Small intestine (tissue), 7 donors: ENCODE measurements around the gene CSNK1G2. TPM values are rescaled to one million over a fixed set of nuclear protein-coding genes. Genes with fewer than 3 reads are reported as not detected.

Experiments
- DNase-seq, 2 donors: peaks; one replicate each; pipeline versions ENCODE4 v3.0.0 to v3.0.0-alpha.2; 2013
- FAIRE-seq: peaks from 2 replicates; lab custom pipeline; 2012; peaks lifted over from hg19 to GRCh38; lab: Jason Lieb, UNC
- H3K27ac ChIP-seq, 3 donors: one replicate each; pipeline ENCODE4 v1.5.1; 2013; ENCODE audit warnings: low read length in 2 of 3, mild to moderate bottlenecking in 2 of 3, control low read depth in 1 of 3, inconsistent platforms in 1 of 3, low read depth in 1 of 3, moderate library complexity in 1 of 3
- H3K27me3 ChIP-seq, 3 donors: one replicate each; pipeline ENCODE4 v1.6.1; 2013; ENCODE audit warnings: low read length in 3 of 3, inconsistent platforms in 1 of 3; ENCODE audit not compliant: control insufficient read depth in 3 of 3, insufficient read depth in 3 of 3
- H3K36me3 ChIP-seq, 3 donors: one replicate each; pipeline ENCODE4 v1.6.1; 2013; ENCODE audit warnings: low read length in 3 of 3, inconsistent platforms in 1 of 3, low read depth in 1 of 3, mild to moderate bottlenecking in 1 of 3, moderate library complexity in 1 of 3; ENCODE audit not compliant: control insufficient read depth in 3 of 3, insufficient read depth in 2 of 3
- H3K4me1 ChIP-seq, 3 donors: one replicate each; pipeline ENCODE4 v1.6.1; 2013; ENCODE audit warnings: low read length in 2 of 3, inconsistent platforms in 1 of 3, low read depth in 1 of 3, mild to moderate bottlenecking in 1 of 3, moderate library complexity in 1 of 3; ENCODE audit not compliant: control insufficient read depth in 3 of 3, insufficient read depth in 2 of 3
- H3K4me3 ChIP-seq, 3 donors: one replicate each; pipeline ENCODE4 v1.5.1; 2013; ENCODE audit warnings: low read length in 3 of 3, control low read depth in 1 of 3, inconsistent platforms in 1 of 3, low read depth in 1 of 3, mild to moderate bottlenecking in 1 of 3, moderate library complexity in 1 of 3
- H3K9me3 ChIP-seq, 2 donors: one replicate each; pipeline ENCODE4 v1.6.1; 2013; ENCODE audit warnings: low read depth in 1 of 2, low read length in 1 of 2; ENCODE audit not compliant: control insufficient read depth in 2 of 2, insufficient read depth in 1 of 2
- WGBS, 3 donors: extraction: QIAGEN DNeasy Blood & Tissue Kit; methylation state at CpG; one replicate each; pipeline ENCODE4 v1.1.7; 2013; 5-methylcytosine and 5-hydroxymethylcytosine counted together
- polyA plus RNA-seq, 4 donors: library from polyadenylated mRNA; stranded (reverse) in 3 of 4; unstranded in 1 of 4; fragments of 200-250 nt in 3 of 4; fragments of 120-200 nt in 1 of 4; gene quantifications; one replicate each; pipeline versions ENCODE4 v1.2.1 to v1.2.3, GENCODE V29; 2013
- donor health status: healthy with polysubstance abuse.
- donor health status: control.
- donor health status: control.
- donor health status: Bipolar disorder and iron deficiency.
- donor health status: healthy.

Gene CSNK1G2
- polyA plus RNA-seq, 4 donors, result 31.3 to 52.8 (median 42.0) TPM

DNA sequence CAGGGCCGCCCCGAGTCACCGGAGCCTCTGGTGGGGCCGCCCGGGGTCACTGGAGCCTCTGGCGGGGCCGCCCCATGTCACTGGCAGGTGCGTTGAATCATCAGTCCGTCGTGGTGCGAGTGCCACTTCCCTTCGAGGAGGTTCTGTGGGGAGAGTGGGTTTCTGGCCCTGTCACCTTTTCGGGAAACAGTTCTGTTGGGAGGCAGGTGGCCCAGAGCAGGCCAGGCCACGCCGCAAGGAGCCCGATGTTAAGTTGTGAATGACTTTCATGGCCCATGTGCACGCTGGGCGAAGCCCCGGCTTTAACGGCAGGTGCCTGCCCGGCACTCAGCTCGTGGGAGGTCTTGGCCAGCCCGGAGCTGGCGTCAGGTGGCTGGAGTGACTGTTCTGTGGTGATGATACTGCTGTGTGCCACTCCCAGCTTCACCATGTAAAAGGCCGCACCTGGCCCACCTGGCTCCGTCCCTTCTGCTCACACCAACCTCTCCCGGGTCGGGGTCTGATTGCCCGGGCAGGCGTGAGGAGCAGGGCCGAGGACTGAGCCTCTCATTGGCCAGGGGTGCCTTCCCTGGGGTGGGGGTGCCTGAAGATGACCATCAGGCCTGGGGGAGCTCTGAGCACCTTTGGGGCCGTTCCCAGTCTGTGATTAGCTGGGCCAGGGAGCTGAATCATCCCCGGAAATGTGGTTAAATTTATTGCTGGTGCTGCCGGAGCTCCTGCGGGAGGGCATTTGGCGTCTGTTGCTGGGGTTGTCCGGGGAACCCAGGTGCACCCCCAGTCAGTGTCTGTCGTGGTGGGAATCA lies 29.2 kb downstream of the CSNK1G2 start:
- Histone ChIP-seq H3K36me3 (peaks cover 7 to 75% (median 9%) of the 10 kb centered on the region in 3 donors), H3K27ac (no peak overlapping the region), H3K27me3 (no peaks in the 10 kb centered on the region), H3K4me3 (no peak overlapping the region), H3K9me3 (no peaks in the 10 kb centered on the region), H3K4me1 (no peaks in the 10 kb centered on the region)
- DNase-seq, result no peak
- FAIRE-seq, result no peak
- WGBS, 3 donors, result 85 to 90% (median 89%) methylated on average over 38 of the region's 38 CpGs

DNA sequence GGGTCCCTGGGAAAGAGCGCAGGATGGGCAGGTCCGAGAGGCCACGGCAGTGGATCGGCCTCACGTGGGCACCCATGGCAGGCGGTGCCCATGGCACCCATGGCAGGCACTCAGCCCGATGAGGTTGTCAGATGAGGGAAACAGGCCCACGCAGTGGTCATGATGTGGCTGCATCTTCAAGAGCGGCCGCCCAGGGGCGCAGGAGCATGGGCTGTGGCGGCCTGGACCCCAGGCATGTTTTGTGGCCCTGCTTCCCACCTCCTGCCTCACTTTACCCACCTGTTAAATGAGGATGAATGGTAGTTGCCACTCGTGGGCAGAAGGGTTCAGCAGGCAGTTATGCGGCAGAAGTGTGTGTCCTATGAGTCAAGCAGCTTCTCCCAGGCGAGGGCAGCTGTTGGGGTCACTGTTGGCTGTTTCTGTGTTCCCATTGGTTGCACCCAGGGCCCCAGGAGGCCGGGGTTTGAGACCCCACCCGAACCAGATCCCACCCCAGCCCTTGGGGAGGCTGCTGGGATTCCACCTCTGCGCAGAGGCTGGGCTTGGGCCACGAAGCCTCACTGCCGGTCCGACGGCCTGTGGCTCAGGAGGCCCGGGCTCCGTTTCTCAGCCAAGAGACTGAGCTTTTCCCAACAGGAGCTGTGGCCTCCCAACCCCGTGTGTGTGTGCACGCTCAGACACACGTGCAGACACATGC lies 30.0 kb downstream of the CSNK1G2 start:
- no peak overlapping the region for H3K4me3 ChIP-seq
- H3K27ac ChIP-seq, result no peak overlapping the region
- no peaks in the 10 kb centered on the region for H3K9me3 ChIP-seq
- FAIRE-seq (no peak), DNase-seq (no peak)
- no peaks in the 10 kb centered on the region for H3K27me3 ChIP-seq
- H3K36me3 ChIP-seq, result peaks cover 7 to 76% (median 9%) of the 10 kb centered on the region in 3 donors
- H3K4me1 ChIP-seq, result no peaks in the 10 kb centered on the region
- 91 to 95% (median 92%) methylated on average over 27 of the region's 27 CpGs for WGBS, 3 donors

DNA sequence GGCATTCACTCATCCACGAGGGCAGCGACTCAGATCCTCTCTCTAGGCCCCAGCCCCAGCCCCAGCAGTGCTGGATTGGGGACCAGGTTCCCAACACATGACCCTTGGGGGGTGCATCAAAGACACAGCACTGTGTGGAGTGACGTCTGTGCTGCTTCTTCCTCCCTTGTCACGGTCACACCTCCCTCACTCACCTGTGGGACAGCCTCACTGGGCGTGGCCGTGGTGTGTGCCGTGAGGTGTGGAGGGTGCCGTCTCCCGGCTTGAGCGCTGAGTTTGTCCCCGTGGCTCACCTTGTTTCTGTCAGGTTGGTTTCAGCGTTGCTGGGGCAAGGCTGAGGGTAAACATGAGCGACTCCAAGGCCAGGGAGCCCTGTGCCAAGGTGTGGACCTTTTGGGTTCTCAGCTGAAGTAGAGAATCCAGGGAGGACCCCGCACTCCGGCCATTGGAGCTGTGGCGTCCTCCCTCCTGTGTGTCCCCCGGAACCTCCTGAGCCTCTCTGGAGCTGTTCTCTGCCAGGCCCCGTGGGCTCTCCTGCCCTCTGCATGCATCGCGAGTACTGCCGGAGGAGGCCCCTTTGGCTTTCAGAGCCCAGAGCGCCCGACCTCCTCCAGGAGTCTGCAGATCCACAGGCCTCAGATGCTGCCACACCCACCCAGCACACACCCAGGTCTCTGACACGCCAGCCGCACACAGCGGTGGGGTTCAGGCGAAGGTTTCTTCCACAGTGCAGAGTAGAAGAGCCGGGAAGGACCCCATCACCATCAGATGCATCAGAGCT lies 33.6 kb downstream of the CSNK1G2 start:
- Histone ChIP-seq H3K4me1 (peaks cover 0 to 2% (median 0%) of the 10 kb centered on the region in 3 donors), H3K36me3 (peaks cover 8 to 82% (median 16%) of the 10 kb centered on the region in 3 donors), H3K9me3 (no peaks in the 10 kb centered on the region), H3K27me3 (no peaks in the 10 kb centered on the region), H3K27ac (no peak overlapping the region), H3K4me3 (no peak overlapping the region)
- FAIRE-seq, result no peak
- 85 to 87% (median 85%) methylated on average over 24 to 28 of the region's 28 CpGs for WGBS, 3 donors
- no peak for DNase-seq

DNA sequence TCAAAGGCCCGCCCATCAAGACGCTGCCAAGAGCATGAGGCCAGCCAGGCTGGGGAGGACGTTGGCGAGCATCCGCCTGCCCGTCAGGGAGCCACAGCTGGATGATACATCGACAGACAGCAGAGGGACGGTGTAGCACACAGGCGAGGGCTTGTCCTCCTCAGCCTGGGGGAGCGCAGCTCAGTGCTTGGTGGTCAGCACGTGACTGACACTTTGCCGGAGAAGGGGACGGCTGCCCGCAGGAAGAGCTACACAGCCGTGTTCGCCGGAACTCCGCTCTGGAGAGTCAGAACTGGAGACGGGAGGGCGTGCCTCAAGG lies 34.1 kb downstream of the CSNK1G2 start:
- no peaks in the 10 kb centered on the region for H3K9me3 ChIP-seq
- H3K36me3 ChIP-seq, result peaks cover 8 to 82% (median 12%) of the 10 kb centered on the region in 3 donors
- no peak for DNase-seq
- H3K27ac ChIP-seq, result no peak overlapping the region
- H3K4me3 ChIP-seq, result no peak overlapping the region
- no peak for FAIRE-seq
- peaks cover 0 to 5% (median 0%) of the 10 kb centered on the region in 3 donors for H3K4me1 ChIP-seq
- 79 to 91% (median 88%) methylated on average over 20 of the region's 20 CpGs for WGBS, 3 donors
- H3K27me3 ChIP-seq, result no peaks in the 10 kb centered on the region

DNA sequence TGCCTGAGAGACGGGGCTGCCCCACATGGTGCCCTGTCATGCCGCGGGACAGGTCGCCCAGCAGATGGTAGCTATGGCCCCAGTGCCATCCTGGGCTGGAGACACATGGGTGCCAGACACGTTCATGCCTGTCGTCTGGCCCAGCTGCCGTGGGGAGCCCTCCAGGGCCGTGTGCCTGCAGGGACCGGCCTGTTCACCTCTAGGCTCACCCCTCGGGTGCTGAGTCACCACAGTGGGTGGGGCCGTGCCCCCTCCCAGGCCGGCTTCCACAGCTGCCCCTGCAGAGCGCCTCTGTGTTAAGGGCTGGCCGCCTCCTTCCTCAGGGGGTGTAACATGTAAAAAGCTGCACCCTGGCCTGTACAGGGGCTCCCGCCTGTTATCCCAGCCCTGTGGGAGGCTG lies 36.1 kb downstream of the CSNK1G2 start:
- DNase-seq (no peak), FAIRE-seq (no peak)
- Histone ChIP-seq H3K4me3 (no peak overlapping the region), H3K27ac (no peak overlapping the region), H3K36me3 (peaks cover 14 to 84% (median 15%) of the 10 kb centered on the region in 3 donors), H3K4me1 (peaks cover 0 to 16% (median 0%) of the 10 kb centered on the region in 3 donors), H3K27me3 (no peaks in the 10 kb centered on the region), H3K9me3 (no peaks in the 10 kb centered on the region)
- WGBS, 3 donors, result 92 to 93% (median 93%) methylated on average over 12 to 15 of the region's 15 CpGs

DNA sequence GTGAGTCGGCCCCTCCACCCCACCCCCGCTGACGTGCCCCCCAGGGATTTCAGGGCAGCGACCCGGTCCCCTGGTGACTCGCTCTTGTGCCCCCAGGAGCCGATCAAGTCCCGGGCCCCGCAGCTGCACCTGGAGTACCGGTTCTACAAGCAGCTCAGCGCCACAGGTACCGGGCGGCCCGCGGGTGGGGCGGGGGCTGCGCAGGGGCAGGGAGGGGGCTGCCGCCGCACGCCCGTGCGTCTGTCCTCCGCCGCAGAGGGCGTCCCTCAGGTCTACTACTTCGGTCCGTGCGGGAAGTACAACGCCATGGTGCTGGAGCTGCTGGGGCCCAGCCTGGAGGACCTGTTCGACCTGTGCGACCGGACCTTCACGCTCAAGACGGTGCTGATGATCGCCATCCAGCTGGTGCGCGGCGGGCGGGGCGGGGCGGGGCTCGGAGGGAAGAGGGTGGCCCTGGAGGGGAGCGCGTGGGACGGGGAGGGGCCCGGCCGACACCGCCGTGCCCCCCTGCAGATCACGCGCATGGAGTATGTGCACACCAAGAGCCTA lies 37.4 kb downstream of the CSNK1G2 start:
- no peak for FAIRE-seq
- peaks cover 14 to 90% (median 15%) of the 10 kb centered on the region in 3 donors for H3K36me3 ChIP-seq

DNA sequence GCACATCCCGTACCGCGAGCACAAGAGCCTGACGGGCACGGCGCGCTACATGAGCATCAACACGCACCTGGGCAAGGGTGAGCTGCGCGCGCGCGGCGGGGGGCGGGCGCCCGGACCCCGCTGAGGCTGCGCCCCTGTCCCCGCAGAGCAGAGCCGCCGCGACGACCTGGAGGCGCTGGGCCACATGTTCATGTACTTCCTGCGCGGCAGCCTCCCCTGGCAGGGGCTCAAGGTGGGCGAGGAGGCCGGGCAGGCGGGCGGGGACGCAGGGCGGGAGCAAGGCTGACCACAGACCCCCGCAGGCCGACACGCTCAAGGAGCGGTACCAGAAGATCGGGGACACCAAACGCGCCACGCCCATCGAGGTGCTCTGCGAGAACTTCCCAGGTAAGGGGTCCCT lies 38.0 kb downstream of the CSNK1G2 start:
- no peak overlapping the region for H3K27ac ChIP-seq
- H3K4me1 ChIP-seq, result peaks cover 0 to 16% (median 0%) of the 10 kb centered on the region in 3 donors
- H3K36me3 ChIP-seq, result peaks cover 14 to 88% (median 15%) of the 10 kb centered on the region in 3 donors
- no peak for FAIRE-seq
- no peak for DNase-seq
- no peaks in the 10 kb centered on the region for H3K27me3 ChIP-seq
- H3K9me3 ChIP-seq, result no peaks in the 10 kb centered on the region
- 97 to 98% (median 98%) methylated on average over 38 to 43 of the region's 43 CpGs for WGBS, 3 donors
- no peak overlapping the region for H3K4me3 ChIP-seq

More for the DNA sequence above, 37.4 kb downstream of the CSNK1G2 start:
- H3K27ac ChIP-seq, result no peak overlapping the region
- H3K9me3 ChIP-seq, result no peaks in the 10 kb centered on the region
- no peaks in the 10 kb centered on the region for H3K27me3 ChIP-seq
- 94 to 96% (median 95%) methylated on average over 36 to 51 of the region's 51 CpGs for WGBS, 3 donors
- H3K4me1 ChIP-seq, result peaks cover 0 to 16% (median 0%) of the 10 kb centered on the region in 3 donors
- DNase-seq, result no peak
- H3K4me3 ChIP-seq, result no peak overlapping the region

DNA sequence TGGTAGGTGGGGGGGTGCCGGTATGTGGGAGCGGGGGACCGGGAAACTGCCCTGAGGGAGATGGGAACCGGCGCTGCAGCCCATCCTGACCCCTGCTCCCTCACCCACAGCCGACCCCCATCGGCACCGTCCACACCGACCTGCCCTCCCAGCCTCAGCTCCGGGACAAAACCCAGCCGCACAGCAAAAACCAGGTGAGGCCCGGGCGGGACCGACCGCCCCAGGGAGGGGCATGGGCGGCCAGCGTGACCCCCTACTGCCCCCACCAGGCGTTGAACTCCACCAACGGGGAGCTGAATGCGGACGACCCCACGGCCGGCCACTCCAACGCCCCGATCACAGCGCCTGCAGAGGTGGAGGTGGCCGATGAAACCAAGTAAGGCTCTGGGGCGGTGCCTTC lies 38.7 kb downstream of the CSNK1G2 start:
- Histone ChIP-seq H3K9me3 (no peaks in the 10 kb centered on the region), H3K36me3 (peaks cover 14 to 88% (median 15%) of the 10 kb centered on the region in 3 donors), H3K4me3 (peak overlapping the region in 1 of 3 donors; percentile 51), H3K27me3 (no peaks in the 10 kb centered on the region), H3K27ac (peak overlapping the region in 1 of 3 donors; percentile 89), H3K4me1 (peaks cover 0 to 16% (median 0%) of the 10 kb centered on the region in 3 donors)
- FAIRE-seq (no peak), DNase-seq (no peak)
- WGBS, 3 donors, result 88 to 93% (median 92%) methylated on average over 27 to 28 of the region's 28 CpGs
